BLaER1 (cell line): ENCODE results near the gene NCKAP5.

Source experiments
- H3K27ac ChIP-seq: shearing (Covaris generic); formaldehyde crosslinking; 2 replicates; pipeline ENCODE4 v1.8.1; 2022
- H3K27me3 ChIP-seq: shearing (Covaris generic); formaldehyde crosslinking; 2 replicates; pipeline ENCODE4 v1.8.1; 2022
- H3K36me3 ChIP-seq: shearing (Covaris generic); formaldehyde crosslinking; 2 replicates; pipeline ENCODE4 v1.8.1; 2022
- H3K4me1 ChIP-seq: shearing (Covaris generic); formaldehyde crosslinking; 2 replicates; pipeline ENCODE4 v1.8.1; 2022
- H3K4me2 ChIP-seq: shearing (Covaris generic); formaldehyde crosslinking; 2 replicates; pipeline ENCODE4 v1.8.1; 2022
- H3K4me3 ChIP-seq: shearing (Covaris generic); formaldehyde crosslinking; 2 replicates; pipeline ENCODE4 v1.8.1; 2022
- H3K9ac ChIP-seq: shearing (Covaris generic); formaldehyde crosslinking; 2 replicates; pipeline ENCODE4 v1.8.1; 2022
- H3K9me3 ChIP-seq: shearing (Covaris generic); formaldehyde crosslinking; 2 replicates; pipeline ENCODE4 v1.8.1; 2022
- H4K20me1 ChIP-seq: shearing (Covaris generic); formaldehyde crosslinking; 2 replicates; pipeline ENCODE4 v1.8.1; 2022
- Cebpa-rat ChIP-seq: shearing (Covaris generic); IDR thresholded peaks from 2 replicates; pipeline ENCODE4 v1.8.1; 2022

The NCKAP5 gene

GRCh38 chr2:132991471-132992045 lies 576.7 kb downstream of the NCKAP5 start:
- no peaks in the 10 kb centered on the region for H3K27me3 ChIP-seq
- H3K27ac ChIP-seq: no peak overlapping the region
- H3K4me1 ChIP-seq: no peaks in the 10 kb centered on the region
- no peak overlapping the region for H3K9ac ChIP-seq
- no peak overlapping the region for H3K4me2 ChIP-seq
- no peak overlapping the region for H3K4me3 ChIP-seq
- no peaks in the 10 kb centered on the region for H3K36me3 ChIP-seq
- H3K9me3 ChIP-seq: no peaks in the 10 kb centered on the region
- no peak for TF ChIP-seq Cebpa-rat
- H4K20me1 ChIP-seq: no peaks in the 10 kb centered on the region

- no peaks in the 10 kb centered on the region for H3K4me1 ChIP-seq
- no peak overlapping the region for H3K4me3 ChIP-seq
- no peaks in the 10 kb centered on the region for H3K36me3 ChIP-seq
- H3K9ac ChIP-seq: no peak overlapping the region
- H3K27me3 ChIP-seq: no peaks in the 10 kb centered on the region
- no peaks in the 10 kb centered on the region for H3K9me3 ChIP-seq
- no peak for TF ChIP-seq Cebpa-rat
- H3K4me2 ChIP-seq: no peak overlapping the region
- no peaks in the 10 kb centered on the region for H4K20me1 ChIP-seq
- H3K27ac ChIP-seq: no peak overlapping the region
Measured at GRCh38 chr2:132984731-132985130, 583.5 kb downstream of the NCKAP5 start.

- Histone ChIP-seq H3K4me2 (no peak overlapping the region), H3K9ac (no peak overlapping the region), H4K20me1 (no peaks in the 10 kb centered on the region), H3K36me3 (no peaks in the 10 kb centered on the region), H3K27ac (no peak overlapping the region), H3K4me3 (no peak overlapping the region), H3K4me1 (no peaks in the 10 kb centered on the region), H3K9me3 (no peaks in the 10 kb centered on the region), H3K27me3 (no peaks in the 10 kb centered on the region)
- TF ChIP-seq Cebpa-rat: no peak
Measured at GRCh38 chr2:132980304-132980703, 588.0 kb downstream of the NCKAP5 start.

GRCh38 chr2:132979339-132980093 lies 588.7 kb downstream of the NCKAP5 start:
- TF ChIP-seq Cebpa-rat: no peak
- Histone ChIP-seq H3K9me3 (no peaks in the 10 kb centered on the region), H4K20me1 (no peaks in the 10 kb centered on the region), H3K36me3 (no peaks in the 10 kb centered on the region), H3K4me3 (no peak overlapping the region), H3K27ac (no peak overlapping the region), H3K27me3 (no peaks in the 10 kb centered on the region), H3K4me1 (no peaks in the 10 kb centered on the region), H3K4me2 (no peak overlapping the region), H3K9ac (no peak overlapping the region)

GRCh38 chr2:132978840-132979239 lies 589.4 kb downstream of the NCKAP5 start:
- Histone ChIP-seq H3K4me1 (no peaks in the 10 kb centered on the region), H3K4me2 (no peak overlapping the region)
- no peak for TF ChIP-seq Cebpa-rat

GRCh38 chr2:132977812-132978529 lies 590.3 kb downstream of the NCKAP5 start:
- no peaks in the 10 kb centered on the region for H4K20me1 ChIP-seq
- H3K27ac ChIP-seq: no peak overlapping the region
- TF ChIP-seq Cebpa-rat: no peak

More at GRCh38 chr2:132978840-132979239, 589.4 kb downstream of the NCKAP5 start:
- H3K27ac ChIP-seq: no peak overlapping the region
- H3K4me3 ChIP-seq: no peak overlapping the region
- H3K9me3 ChIP-seq: no peaks in the 10 kb centered on the region
- no peaks in the 10 kb centered on the region for H3K36me3 ChIP-seq
- H3K9ac ChIP-seq: no peak overlapping the region
- H3K27me3 ChIP-seq: no peaks in the 10 kb centered on the region
- H4K20me1 ChIP-seq: no peaks in the 10 kb centered on the region

GRCh38 chr2:132975193-132976105 lies 592.8 kb downstream of the NCKAP5 start:
- Histone ChIP-seq H3K36me3 (no peaks in the 10 kb centered on the region), H4K20me1 (no peaks in the 10 kb centered on the region), H3K4me1 (no peaks in the 10 kb centered on the region), H3K9ac (no peak overlapping the region), H3K27me3 (no peaks in the 10 kb centered on the region), H3K4me2 (no peak overlapping the region), H3K4me3 (no peak overlapping the region), H3K27ac (no peak overlapping the region), H3K9me3 (no peaks in the 10 kb centered on the region)
- no peak for TF ChIP-seq Cebpa-rat

More at GRCh38 chr2:132977812-132978529, 590.3 kb downstream of the NCKAP5 start:
- Histone ChIP-seq H3K4me1 (no peaks in the 10 kb centered on the region), H3K9me3 (no peaks in the 10 kb centered on the region), H3K4me2 (no peak overlapping the region), H3K9ac (no peak overlapping the region), H3K4me3 (no peak overlapping the region), H3K36me3 (no peaks in the 10 kb centered on the region), H3K27me3 (no peaks in the 10 kb centered on the region)

- Histone ChIP-seq H3K4me1 (no peaks in the 10 kb centered on the region), H3K4me2 (no peak overlapping the region), H3K27ac (no peak overlapping the region), H3K27me3 (no peaks in the 10 kb centered on the region), H3K4me3 (no peak overlapping the region), H3K9me3 (no peaks in the 10 kb centered on the region), H3K36me3 (no peaks in the 10 kb centered on the region), H3K9ac (no peak overlapping the region), H4K20me1 (no peaks in the 10 kb centered on the region)
- no peak for TF ChIP-seq Cebpa-rat
Measured at GRCh38 chr2:132974467-132975095, 593.7 kb downstream of the NCKAP5 start.

GRCh38 chr2:132971310-132972061 lies 596.8 kb downstream of the NCKAP5 start:
- no peak for TF ChIP-seq Cebpa-rat
- Histone ChIP-seq H3K9ac (no peak overlapping the region), H3K27me3 (no peaks in the 10 kb centered on the region), H3K4me1 (no peaks in the 10 kb centered on the region), H3K4me3 (no peak overlapping the region), H3K4me2 (no peak overlapping the region), H3K36me3 (no peaks in the 10 kb centered on the region), H3K9me3 (no peaks in the 10 kb centered on the region), H3K27ac (no peak overlapping the region), H4K20me1 (no peaks in the 10 kb centered on the region)
